HG02981 (cell line): ENCODE data around the gene MAP2K5.
A peak's percentile ranks its signal among the peaks of the same experiment; 100 is the strongest.

Experiments used
- ATAC-seq: cut with Tn5 transposase; IDR thresholded peaks from one replicate; pipeline ENCODE4 v1.9.1; 2021; ENCODE audit warnings: mild to moderate bottlenecking, moderate library complexity; ENCODE audit not compliant: unreplicated experiment

MAP2K5 gene

GRCh38 chr15:67777071-67777470, 234.6 kb downstream of the MAP2K5 start:
- no peak for ATAC-seq

GRCh38 chr15:67777773-67778172, 235.3 kb downstream of the MAP2K5 start:
- no peak for ATAC-seq

GRCh38 chr15:67778968-67779548, 236.6 kb downstream of the MAP2K5 start:
- ATAC-seq = no peak

- no peak for ATAC-seq
These were observed 237.1 kb downstream of the MAP2K5 start for GRCh38 chr15:67779549-67780111.

GRCh38 chr15:67781061-67781460, 238.6 kb downstream of the MAP2K5 start:
- ATAC-seq = no peak

GRCh38 chr15:67781907-67782690, 239.6 kb downstream of the MAP2K5 start:
- no peak for ATAC-seq

GRCh38 chr15:67782691-67782991, 240.1 kb downstream of the MAP2K5 start:
- no peak for ATAC-seq

GRCh38 chr15:67783303-67783702, 240.8 kb downstream of the MAP2K5 start:
- ATAC-seq = peak; percentile 73

- peak; percentile 72 for ATAC-seq
These were observed 241.7 kb downstream of the MAP2K5 start for GRCh38 chr15:67784090-67784781.

- no peak for ATAC-seq
These were observed 242.4 kb downstream of the MAP2K5 start for GRCh38 chr15:67784856-67785430.

- ATAC-seq = no peak
These were observed 242.9 kb downstream of the MAP2K5 start for GRCh38 chr15:67785431-67785830.

GRCh38 chr15:67786646-67787045, 244.1 kb downstream of the MAP2K5 start:
- ATAC-seq = no peak

- ATAC-seq = no peak
These were observed 246.5 kb downstream of the MAP2K5 start for GRCh38 chr15:67788986-67789385.

- ATAC-seq = no peak
These were observed 248.3 kb downstream of the MAP2K5 start for GRCh38 chr15:67790610-67791319.

GRCh38 chr15:67792250-67792942, 249.9 kb downstream of the MAP2K5 start:
- ATAC-seq = no peak

GRCh38 chr15:67794832-67795574, 252.5 kb downstream of the MAP2K5 start:
- no peak for ATAC-seq

GRCh38 chr15:67796196-67797127, 254.0 kb downstream of the MAP2K5 start:
- no peak for ATAC-seq

- no peak for ATAC-seq
These were observed 257.3 kb downstream of the MAP2K5 start for GRCh38 chr15:67799801-67800205.
